B cell (primary cell): Measurements from ENCODE around the gene NKAIN2.

ENCODE experiments used
- CTCF ChIP-seq: fragments of 200-600 bp; IDR thresholded peaks from one replicate; pipeline ENCODE4 v1.8.0; 2022; ENCODE audit warnings: antibody characterized with exemption, mild to moderate bottlenecking
- EZH2 ChIP-seq: IDR thresholded peaks from 2 replicates; pipeline ENCODE4 v1.6.1; 2012; ENCODE audit warnings: borderline replicate concordance, low read depth, mild to moderate bottlenecking, moderate library complexity, low read length; ENCODE audit not compliant: insufficient read depth, poor library complexity, severe bottlenecking

- no peak for TF ChIP-seq CTCF
- TF ChIP-seq EZH2: no peak
These were observed 320.0 kb downstream of the NKAIN2 start for GRCh38 chr6:124123617-124124209.
